NCI-H524 (cell line): Measurements from ENCODE around the gene OSGIN1.

ENCODE experiments used
- DNase-seq, 2 experiments: peaks; one replicate each; lab custom pipeline; 2025; lab: John Stamatoyannopoulos, UW

OSGIN1 gene

GRCh38 chr16:83952940-83953795, at the start of gene OSGIN1:
Gene OSGIN1, plus strand, starts transcription at chr16:83953240. Its CDS starts 4,432 bp downstream, at chr16:83957672.
- DNase-seq, result peak; percentile 55 to 85

- peak; percentile 60 to 74 for DNase-seq
These were observed 49.3 kb upstream of the OSGIN1 start for GRCh38 chr16:83903751-83904150.

GRCh38 chr16:83906683-83907082, 46.4 kb upstream of the OSGIN1 start:
- no peak for DNase-seq

- DNase-seq, result no peak
These were observed 45.9 kb upstream of the OSGIN1 start for GRCh38 chr16:83907111-83907510.

GRCh38 chr16:83907631-83908250, 45.3 kb upstream of the OSGIN1 start:
- no peak for DNase-seq

- no peak for DNase-seq
These were observed 44.2 kb upstream of the OSGIN1 start for GRCh38 chr16:83908798-83909197.

- peak in 1 of 2 experiments; percentile 72 for DNase-seq
These were observed 41.8 kb upstream of the OSGIN1 start for GRCh38 chr16:83911290-83911689.

- peak in 1 of 2 experiments; percentile 28 for DNase-seq
These were observed 40.4 kb upstream of the OSGIN1 start for GRCh38 chr16:83912519-83913244.

GRCh38 chr16:83913245-83913633, 39.8 kb upstream of the OSGIN1 start:
- no peak for DNase-seq

GRCh38 chr16:83914091-83914710, 38.8 kb upstream of the OSGIN1 start:
- DNase-seq, result no peak

- no peak for DNase-seq
These were observed 38.0 kb upstream of the OSGIN1 start for GRCh38 chr16:83915081-83915480.

GRCh38 chr16:83915491-83915890, 37.5 kb upstream of the OSGIN1 start:
- no peak for DNase-seq

- no peak for DNase-seq
These were observed 35.6 kb upstream of the OSGIN1 start for GRCh38 chr16:83917152-83918120.

- DNase-seq, result no peak
These were observed 32.0 kb upstream of the OSGIN1 start for GRCh38 chr16:83920894-83921491.

GRCh38 chr16:83923581-83924365, 29.3 kb upstream of the OSGIN1 start:
- peak; percentile 87 to 94 for DNase-seq

- DNase-seq, result peak in 1 of 2 experiments; percentile 43
These were observed 28.4 kb upstream of the OSGIN1 start for GRCh38 chr16:83924686-83925085.

- DNase-seq, result no peak
These were observed 27.7 kb upstream of the OSGIN1 start for GRCh38 chr16:83925095-83925905.

- DNase-seq, result no peak
These were observed 26.9 kb upstream of the OSGIN1 start for GRCh38 chr16:83925957-83926725.
